ENCODE data around the gene TMEM123.
"Not testable (repeated sequence)": the region's sequence is repeated elsewhere in the genome, so short reads cannot be mapped to it uniquely, and the experiment has no call there.

The TMEM123 gene

GRCh38 chr11:102449651-102450570, 2.7 kb downstream of the TMEM123 start:
- no peak for DNase-seq (ENCODE audit: low read depth, low spot score)

- DNase-seq (ENCODE audit: low read depth, low spot score), result no peak
Observed at GRCh38 chr11:102448869-102449224, 3.7 kb downstream of the TMEM123 start.

- DNase-seq (ENCODE audit: low read depth, low spot score), result no peak
Observed at GRCh38 chr11:102447941-102448868, 4.4 kb downstream of the TMEM123 start.

- DNase-seq (ENCODE audit: low read depth, low spot score), result no peak
Observed at GRCh38 chr11:102447193-102447592, 5.4 kb downstream of the TMEM123 start.

- DNase-seq (ENCODE audit: low read depth, low spot score), result no peak
Observed at GRCh38 chr11:102446606-102447005, 6.0 kb downstream of the TMEM123 start.

DNA sequence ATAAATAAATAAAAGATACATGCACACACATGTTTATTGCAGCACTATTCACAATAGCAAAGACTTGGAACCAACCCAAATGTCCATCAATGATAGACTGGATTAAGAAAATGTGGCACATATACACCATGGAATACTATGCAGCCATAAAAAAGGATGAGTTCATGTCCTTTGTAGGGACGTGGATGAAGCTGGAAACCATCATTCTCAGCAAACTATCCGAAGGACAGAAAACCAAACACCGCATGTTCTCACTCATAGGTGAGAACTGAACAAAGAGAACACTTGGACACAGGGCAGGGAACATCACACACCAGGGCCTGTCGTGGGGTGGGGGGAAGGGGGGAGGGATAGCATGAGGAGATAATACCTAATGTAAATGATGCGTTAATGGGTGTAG, 7.9 kb downstream of the TMEM123 start:
- not testable (repeated sequence) for DNase-seq (ENCODE audit: low read depth, low spot score)

- DNase-seq (ENCODE audit: low read depth, low spot score), result not testable (repeated sequence)
Observed at GRCh38 chr11:102444142-102444541, 8.4 kb downstream of the TMEM123 start.

- DNase-seq (ENCODE audit: low read depth, low spot score), result not testable (repeated sequence)
Observed at GRCh38 chr11:102439063-102439363, 13.6 kb downstream of the TMEM123 start.

DNA sequence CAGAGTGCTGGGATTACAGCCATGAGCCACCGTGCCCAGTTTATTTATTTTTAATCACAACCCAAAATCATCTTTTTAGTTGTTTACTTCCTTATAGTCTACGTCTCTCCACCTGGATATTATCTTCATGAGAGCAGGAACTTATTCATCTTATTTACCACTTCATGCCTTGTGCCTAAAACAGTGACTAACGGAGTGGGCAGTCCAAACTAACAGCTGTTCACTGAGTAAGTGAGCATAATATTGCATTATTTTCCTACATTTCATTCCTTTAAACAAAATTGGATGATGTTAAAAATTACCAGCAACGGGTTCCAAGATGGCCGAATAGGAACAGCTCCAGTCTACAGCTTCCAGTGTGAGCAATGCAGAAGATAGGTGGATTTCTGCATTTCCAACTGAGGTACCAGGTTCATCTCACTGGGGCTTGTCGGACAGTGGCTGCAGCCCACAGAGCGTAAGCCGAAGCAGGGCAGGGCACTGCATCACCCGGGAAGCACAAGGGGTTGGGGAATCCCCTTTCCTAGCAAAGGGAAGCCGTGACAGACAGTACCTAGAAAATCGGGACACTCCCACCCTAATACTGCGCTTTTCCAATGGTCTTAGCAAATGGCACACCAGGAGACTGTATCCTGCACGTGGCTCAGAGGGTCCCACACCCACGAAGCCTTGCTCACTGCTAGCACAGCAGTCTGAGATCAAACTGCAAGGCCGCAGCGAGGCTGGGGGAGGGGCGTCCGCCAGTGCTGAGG, 14.1 kb downstream of the TMEM123 start:
- DNase-seq (ENCODE audit: low read depth, low spot score), result no peak

- DNase-seq (ENCODE audit: low read depth, low spot score), result no peak
Observed at GRCh38 chr11:102437727-102438126, 14.8 kb downstream of the TMEM123 start.

DNA sequence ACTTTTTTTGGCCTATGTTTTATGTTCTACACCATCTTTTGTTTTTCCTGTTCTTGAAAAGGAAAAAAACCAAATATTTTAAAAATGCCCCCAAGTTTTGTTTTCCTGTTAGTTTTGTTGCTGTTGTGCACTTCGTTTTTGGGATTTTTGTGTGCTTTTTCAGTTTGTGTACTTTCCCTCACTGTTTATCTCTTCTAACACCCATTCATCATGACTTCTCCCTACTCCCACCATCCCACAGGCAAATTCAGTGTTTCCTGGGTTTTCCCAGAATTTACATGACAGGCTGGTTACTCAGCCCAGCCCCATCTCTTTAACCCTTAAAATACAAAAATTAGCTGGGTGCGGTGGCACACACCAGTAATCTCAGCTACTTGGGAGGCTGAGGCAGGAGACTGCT, 15.6 kb downstream of the TMEM123 start:
- no peak for DNase-seq (ENCODE audit: low read depth, low spot score)

DNA sequence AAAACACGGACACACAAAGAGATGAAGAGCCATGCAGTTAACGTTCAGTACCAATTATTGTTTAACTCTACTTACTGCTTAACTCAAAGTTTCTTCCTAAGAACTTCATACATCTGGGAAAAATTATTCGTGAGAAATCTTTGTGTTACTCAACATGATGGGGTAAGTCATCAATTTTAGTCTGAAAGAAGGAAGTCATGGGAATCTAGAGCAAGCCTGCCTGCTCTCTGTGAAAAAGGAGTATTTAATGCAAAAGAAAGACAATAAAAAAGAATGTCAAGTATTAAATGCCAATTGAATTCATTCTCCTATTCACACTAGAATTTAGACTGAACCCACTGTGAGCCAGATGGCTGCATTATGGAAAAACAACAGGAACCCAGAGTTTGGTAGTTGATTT, 16.0 kb downstream of the TMEM123 start:
- DNase-seq (ENCODE audit: low read depth, low spot score), result no peak

DNA sequence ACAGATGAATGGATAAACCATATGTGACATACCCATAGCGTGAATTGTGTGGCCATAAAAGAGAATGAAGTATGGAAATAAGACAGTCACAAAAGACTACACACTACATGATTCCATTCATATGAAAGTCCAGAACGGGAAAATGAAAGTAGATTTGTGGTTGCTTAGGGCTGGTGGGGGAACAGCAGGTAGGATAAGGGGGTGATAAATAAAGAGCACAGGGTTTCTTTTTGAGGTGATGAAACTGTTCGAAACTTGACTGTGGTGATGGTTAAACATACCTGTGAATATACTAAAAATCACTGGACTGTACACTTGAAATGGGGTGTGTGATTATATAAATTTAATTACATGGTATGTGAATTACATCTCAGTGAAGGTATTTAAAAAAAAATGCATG, 16.9 kb downstream of the TMEM123 start:
- DNase-seq (ENCODE audit: low read depth, low spot score), result no peak

DNA sequence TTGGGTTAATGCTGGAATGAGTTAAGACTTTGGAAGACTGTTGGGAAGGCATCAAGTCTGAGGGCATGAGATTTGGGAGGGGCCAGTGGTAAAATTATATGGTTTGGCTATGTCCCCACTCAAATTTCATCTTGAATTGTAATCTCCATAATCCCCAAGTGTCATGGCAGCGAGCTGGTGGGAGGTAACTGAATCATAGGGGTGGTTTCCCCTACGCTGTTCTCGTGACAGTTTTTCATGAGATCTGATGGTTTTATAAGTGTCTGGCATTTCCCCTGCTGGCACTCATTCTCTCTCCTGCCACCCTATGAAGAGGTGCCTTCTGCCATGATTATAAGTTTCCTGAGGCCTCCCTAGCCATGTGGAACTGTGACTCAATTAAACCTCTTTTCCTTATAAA, 19.0 kb downstream of the TMEM123 start:
- DNase-seq (ENCODE audit: low read depth, low spot score), result not testable (repeated sequence)

GRCh38 chr11:102432560-102432959, 20.0 kb downstream of the TMEM123 start:
- DNase-seq (ENCODE audit: low read depth, low spot score), result not testable (repeated sequence)

GRCh38 chr11:102431404-102431803, 21.2 kb downstream of the TMEM123 start:
- no peak for DNase-seq (ENCODE audit: low read depth, low spot score)

DNA sequence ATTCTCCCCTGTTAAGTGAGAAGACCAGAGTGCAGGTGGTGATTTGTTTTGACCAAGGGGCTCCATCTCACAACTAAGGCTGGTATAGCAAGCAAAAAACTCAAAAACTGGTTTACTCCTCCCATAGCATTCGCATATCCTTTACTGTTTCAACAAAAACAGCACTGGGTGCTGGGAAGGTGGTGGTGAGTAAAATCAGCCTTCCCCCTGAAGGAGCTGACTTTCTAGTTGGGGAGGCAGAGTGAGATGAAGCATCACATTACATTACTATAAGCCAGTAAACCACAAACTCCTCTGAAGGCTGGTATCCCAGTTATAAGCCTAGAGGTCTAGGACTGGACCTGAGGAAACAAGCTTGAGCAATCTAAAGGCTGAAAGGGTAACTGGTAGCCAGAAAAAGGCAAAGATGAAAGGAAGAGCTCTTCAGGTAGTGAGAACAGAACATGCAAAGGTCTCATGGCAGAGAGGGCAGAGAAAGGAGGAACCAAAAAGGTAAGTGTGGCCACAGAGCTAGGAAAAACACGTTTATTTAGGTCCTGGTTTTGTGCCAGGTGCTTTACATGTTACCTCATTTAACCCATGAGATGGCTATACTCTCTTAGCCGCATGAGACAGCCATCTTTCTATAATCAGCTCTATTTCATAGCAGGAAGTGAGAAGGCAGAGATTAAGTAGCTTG, 22.3 kb downstream of the TMEM123 start:
- no peak for DNase-seq (ENCODE audit: low read depth, low spot score)

GRCh38 chr11:102429691-102430090, 22.9 kb downstream of the TMEM123 start:
- DNase-seq (ENCODE audit: low read depth, low spot score), result no peak

DNA sequence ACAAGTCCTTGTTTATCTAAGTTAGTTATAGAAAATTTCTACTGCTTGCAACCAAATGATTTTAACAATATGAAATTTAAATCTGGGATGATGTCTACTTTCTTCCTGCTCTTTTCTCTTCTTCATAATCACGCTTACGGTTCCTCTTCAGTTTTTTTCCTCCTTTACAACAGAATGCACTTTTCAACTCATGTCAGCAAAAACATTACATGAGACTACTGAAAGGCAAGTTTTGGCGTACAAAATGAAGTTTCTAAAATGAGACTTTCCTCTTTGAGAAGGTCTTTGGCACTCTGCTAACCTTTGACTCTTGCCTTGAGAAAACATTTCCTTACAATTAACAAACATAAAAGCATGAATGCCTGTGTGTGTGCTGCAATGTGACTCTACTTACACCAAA, 23.3 kb downstream of the TMEM123 start:
- no peak for DNase-seq (ENCODE audit: low read depth, low spot score)

GRCh38 chr11:102428696-102429095, 23.9 kb downstream of the TMEM123 start:
- no peak for DNase-seq (ENCODE audit: low read depth, low spot score)

DNA sequence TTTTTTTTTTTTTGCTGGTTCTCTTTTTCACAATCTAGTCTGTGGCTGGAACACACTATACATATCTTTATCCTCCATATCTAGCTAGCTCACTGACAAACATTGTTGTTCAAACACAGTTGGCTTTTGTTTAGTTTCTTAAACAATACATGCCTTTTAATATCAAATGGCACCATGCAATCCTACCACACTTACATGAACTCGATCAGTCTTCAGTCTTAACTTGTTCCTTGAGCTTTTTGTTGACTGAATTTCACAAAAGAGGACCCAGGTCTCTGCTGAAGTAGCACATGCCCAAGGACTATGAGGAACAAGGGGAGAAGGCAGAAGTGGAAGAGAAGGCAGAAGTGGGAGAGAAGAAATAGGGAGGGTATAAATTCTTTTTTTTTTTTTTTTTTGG, 25.5 kb downstream of the TMEM123 start:
- DNase-seq (ENCODE audit: low read depth, low spot score), result no peak

All from iPS DF 19.7 (cell line).